Endothelial cell of umbilical vein (primary cell): Measurements from ENCODE around the gene GTF3C5. TPM values are rescaled to one million over a fixed set of nuclear protein-coding genes. Genes with fewer than 3 reads are reported as not detected.
A peak's percentile ranks its signal among the peaks of the same experiment; 100 is the strongest.

Experiments used
- BruUV-seq: library from RNA; stranded (reverse); fragments of 400-500 nt; replicated peaks from 2 replicates; lab custom pipeline; 2021; lab: Mats Ljungman, UMichigan
- CTCF ChIA-PET: fragments of 300-600, 350-600 bp; sonication (Branson Sonifier 250); formaldehyde crosslinking; loops from one replicate; lab custom pipeline; 2021; ENCODE audit warnings: antibody characterized with exemption, inconsistent platforms; lab: Charles Lee
- POLR2A ChIA-PET: fragments of 300-600, 350-600 bp; sonication (Branson Sonifier 250); formaldehyde crosslinking; loops from one replicate; lab custom pipeline; 2021; ENCODE audit warnings: antibody characterized with exemption, inconsistent platforms; lab: Charles Lee
- DNase-seq: peaks from one replicate; pipeline ENCODE4 v3.0.0-alpha.2; 2011; ENCODE audit warnings: low read depth, low spot score
- FAIRE-seq: peaks from 2 replicates; lab custom pipeline; 2011; peaks lifted over from hg19 to GRCh38; lab: Jason Lieb, UNC
- H2AFZ ChIP-seq: 2 replicates; pipeline ENCODE4 v1.6.0; 2012; ENCODE audit warnings: low read depth, low read length, control low read depth, inconsistent platforms
- H3K27ac ChIP-seq: 2 replicates; pipeline ENCODE4 v1.5.1; 2011; ENCODE audit warnings: low read depth, mild to moderate bottlenecking, control low read depth, low read length, moderate library complexity; ENCODE audit not compliant: insufficient read depth
- H3K27me3 ChIP-seq, 2 experiments: 2 replicates each; pipeline versions ENCODE4 v1.6.0 to v1.6.1; 2011; ENCODE audit warnings: low read length in 2 of 2, mixed read lengths in 1 of 2; ENCODE audit not compliant: control insufficient read depth in 2 of 2, insufficient read depth in 2 of 2
- H3K36me3 ChIP-seq, 2 experiments: 2 replicates in 1 of 2; 3 replicates in 1 of 2; pipeline ENCODE4 v1.5.1; 2011; ENCODE audit warnings: low read length in 2 of 2, mild to moderate bottlenecking in 1 of 2, moderate library complexity in 1 of 2; ENCODE audit not compliant: control insufficient read depth in 2 of 2, insufficient read depth in 2 of 2; ENCODE audit errors: extremely low read depth in 1 of 2
- H3K4me1 ChIP-seq: 3 replicates; pipeline ENCODE4 v1.5.1; 2011; ENCODE audit warnings: mild to moderate bottlenecking, low read length; ENCODE audit not compliant: control insufficient read depth, insufficient read depth; ENCODE audit errors: extremely low read depth
- H3K4me2 ChIP-seq: 2 replicates; pipeline ENCODE4 v1.6.1; 2011; ENCODE audit warnings: low read length, control low read depth, mixed read lengths; ENCODE audit not compliant: insufficient read depth
- H3K4me3 ChIP-seq, 3 experiments: fragments of 200-600 bp in 1 of 3; sonication (generic), shearing (Covaris generic) in 1 of 3; replicated peaks in 1 of 3; 2 replicates each; pipeline ENCODE4 v1.5.1; 2011 to 2016; ENCODE audit warnings: control low read depth in 3 of 3, low read length in 3 of 3, mild to moderate bottlenecking in 2 of 3, inconsistent platforms in 1 of 3, low read depth in 1 of 3, moderate library complexity in 1 of 3; ENCODE audit not compliant: insufficient read depth in 1 of 3
- H3K79me2 ChIP-seq: 2 replicates; pipeline ENCODE4 v1.6.0; 2012; ENCODE audit warnings: low read length, inconsistent platforms; ENCODE audit not compliant: control insufficient read depth, insufficient read depth
- H3K9ac ChIP-seq: replicated peaks from 2 replicates; pipeline ENCODE3; 2011; ENCODE audit warnings: low read length, control low read depth; ENCODE audit not compliant: insufficient read depth; ENCODE audit errors: extremely low read depth
- H3K9me1 ChIP-seq: replicated peaks from 3 replicates; pipeline ENCODE4 v1.6.0; 2011; ENCODE audit warnings: mild to moderate bottlenecking, low read length; ENCODE audit not compliant: control insufficient read depth, insufficient read depth; ENCODE audit errors: extremely low read depth
- H3K9me3 ChIP-seq: replicated peaks from 2 replicates; pipeline ENCODE4 v1.5.1; 2012; ENCODE audit warnings: low read length, inconsistent platforms; ENCODE audit not compliant: control insufficient read depth, insufficient read depth
- H4K20me1 ChIP-seq: replicated peaks from 2 replicates; pipeline ENCODE3; 2011; ENCODE audit warnings: mild to moderate bottlenecking, low read length; ENCODE audit not compliant: control insufficient read depth, insufficient read depth; ENCODE audit errors: extremely low read depth
- EZH2 ChIP-seq: IDR thresholded peaks from 2 replicates; pipeline ENCODE4 v1.6.1; 2012; ENCODE audit warnings: borderline replicate concordance, low read depth, mild to moderate bottlenecking, moderate library complexity, low read length, inconsistent platforms; ENCODE audit not compliant: severe bottlenecking
- FOS ChIP-seq: IDR thresholded peaks from 2 replicates; pipeline ENCODE4 v1.6.1; 2011; ENCODE audit warnings: mild to moderate bottlenecking, low read length, moderate library complexity, borderline replicate concordance; ENCODE audit not compliant: insufficient read depth
- GATA2 ChIP-seq: IDR thresholded peaks from 2 replicates; pipeline ENCODE4 v1.7.0; 2011; ENCODE audit warnings: low read depth, mild to moderate bottlenecking, moderate library complexity, mixed read lengths, low read length; ENCODE audit not compliant: insufficient read length, insufficient read depth
- JUN ChIP-seq: IDR thresholded peaks from 2 replicates; pipeline ENCODE4 v1.6.1; 2011; ENCODE audit warnings: borderline replicate concordance, low read depth; ENCODE audit not compliant: insufficient read length, insufficient read depth
- MYC ChIP-seq: IDR thresholded peaks from one replicate; pipeline ENCODE4 v1.6.1; 2011; ENCODE audit warnings: mild to moderate bottlenecking, low read depth, low read length
- POLR2A ChIP-seq: IDR thresholded peaks from 2 replicates; pipeline ENCODE4 v1.6.1; 2012; ENCODE audit warnings: low read depth, mild to moderate bottlenecking, control low read depth, low read length
- POLR2AphosphoS5 ChIP-seq: IDR thresholded peaks from 2 replicates; pipeline ENCODE4 v1.6.1; 2012; ENCODE audit warnings: low read depth, mild to moderate bottlenecking, control low read depth, low read length, moderate library complexity; ENCODE audit not compliant: insufficient read depth
- dilution Hi-C: fragments of 300-500 bp; cut with MboI; formaldehyde crosslinking; loops from one replicate; pipeline ENCODE4 v1.15.0; 2019; ENCODE audit warnings: low sequenced_read_pairs; ENCODE audit not compliant: extremely low pct_ligation_motif_present
- intact Hi-C: fragments of 100-400 bp; cut with micrococcal nuclease; formaldehyde crosslinking; loops from one replicate; pipeline ENCODE4 v1.10.0; 2022
- polyA plus RNA-seq, 4 experiments: library from polyadenylated mRNA; depleted of rRNA in 3 of 4; stranded (reverse) in 3 of 4; unstranded in 1 of 4; fragments of >200 nt; gene quantifications; 2 replicates each; pipeline versions ENCODE4 v1.2.1 to v1.2.3, GENCODE V29; 2011 to 2012; ENCODE audit warnings: missing spikeins in 1 of 4
- total RNA-seq: library from RNA; stranded (reverse); gene quantifications from 2 replicates; pipeline ENCODE4 v1.2.3, GENCODE V29; 2021
- TF ChIP-seq, protein P1 (sequence below): IDR thresholded peaks from 2 replicates; pipeline ENCODE4 v1.6.1; 2011; ENCODE audit not compliant: insufficient read depth, insufficient read length
- TF ChIP-seq, protein P2 (sequence below), 2 donors: IDR thresholded peaks; 1 replicate in 1 of 2; 2 replicates in 1 of 2; pipeline ENCODE4 v1.5.1; 2011; ENCODE audit warnings: low read length in 2 of 2, mild to moderate bottlenecking in 2 of 2, moderate library complexity in 2 of 2, control low read depth in 1 of 2, inconsistent platforms in 1 of 2, low read depth in 1 of 2; ENCODE audit not compliant: insufficient read depth in 1 of 2; ENCODE audit errors: extremely low read depth in 1 of 2

Gene GTF3C5
- total and polyA plus RNA-seq, 2 donors (not counting 3 experiments of a cell fraction or from before 2014, with no cell fraction given): 65.6 to 73.8 TPM

DNA sequence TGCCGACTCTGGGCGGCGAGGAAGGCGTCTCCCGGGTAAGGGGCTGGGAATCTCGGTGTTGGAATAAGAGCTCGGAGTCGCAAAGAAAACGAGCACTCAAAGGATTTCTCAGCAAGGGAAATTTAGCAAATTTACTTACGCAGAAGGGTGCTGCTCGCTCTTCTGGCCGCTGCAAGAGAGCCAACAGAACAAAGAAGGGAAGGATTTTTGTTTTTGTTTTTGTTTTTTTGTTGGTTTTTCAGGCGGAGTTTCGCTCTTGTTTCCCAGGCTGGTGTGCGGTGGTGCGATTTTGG is 279 bp downstream of the GTF3C5 start:
- no peaks in the 10 kb centered on the region for H3K9me3 ChIP-seq
- no TSS peak for BruUV-seq
- no peak for DNase-seq
- CTCF ChIA-PET: interaction anchor here (1.1 to 2.2 kb wide), 7 partner anchors 9 to 113 kb away, joined by 3 to 34 read pairs (median 4); partner anchors contain the start of gene GFI1B
- TF ChIP-seq FOS (no peak), GATA2 (no peak), EZH2 (no peak), MYC (no peak), POLR2AphosphoS5 (no peak), POLR2A (no peak), JUN (no peak)
- TF ChIP-seq, protein P1, sequence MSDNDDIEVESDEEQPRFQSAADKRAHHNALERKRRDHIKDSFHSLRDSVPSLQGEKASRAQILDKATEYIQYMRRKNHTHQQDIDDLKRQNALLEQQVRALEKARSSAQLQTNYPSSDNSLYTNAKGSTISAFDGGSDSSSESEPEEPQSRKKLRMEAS: no peak
- TF ChIP-seq, protein P2, sequence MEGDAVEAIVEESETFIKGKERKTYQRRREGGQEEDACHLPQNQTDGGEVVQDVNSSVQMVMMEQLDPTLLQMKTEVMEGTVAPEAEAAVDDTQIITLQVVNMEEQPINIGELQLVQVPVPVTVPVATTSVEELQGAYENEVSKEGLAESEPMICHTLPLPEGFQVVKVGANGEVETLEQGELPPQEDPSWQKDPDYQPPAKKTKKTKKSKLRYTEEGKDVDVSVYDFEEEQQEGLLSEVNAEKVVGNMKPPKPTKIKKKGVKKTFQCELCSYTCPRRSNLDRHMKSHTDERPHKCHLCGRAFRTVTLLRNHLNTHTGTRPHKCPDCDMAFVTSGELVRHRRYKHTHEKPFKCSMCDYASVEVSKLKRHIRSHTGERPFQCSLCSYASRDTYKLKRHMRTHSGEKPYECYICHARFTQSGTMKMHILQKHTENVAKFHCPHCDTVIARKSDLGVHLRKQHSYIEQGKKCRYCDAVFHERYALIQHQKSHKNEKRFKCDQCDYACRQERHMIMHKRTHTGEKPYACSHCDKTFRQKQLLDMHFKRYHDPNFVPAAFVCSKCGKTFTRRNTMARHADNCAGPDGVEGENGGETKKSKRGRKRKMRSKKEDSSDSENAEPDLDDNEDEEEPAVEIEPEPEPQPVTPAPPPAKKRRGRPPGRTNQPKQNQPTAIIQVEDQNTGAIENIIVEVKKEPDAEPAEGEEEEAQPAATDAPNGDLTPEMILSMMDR (IDR thresholded peaks at IDR 0.05; ENCODE audit: extremely low read depth in 1 of 2, insufficient read depth in 1 of 2, low read depth in 1 of 2, low read length in 2 of 2): no peak
- peaks cover 0 to 2% of the 10 kb centered on the region in 2 experiments for H3K36me3 ChIP-seq
- peak overlapping the region; percentile 94 for H3K9ac ChIP-seq
- H3K9me1 ChIP-seq: no peaks in the 10 kb centered on the region
- H3K27ac ChIP-seq: peak overlapping the region; percentile 69
- POLR2A ChIA-PET: interaction anchor here (0.6 to 1.2 kb wide), 2 partner anchors 35 to 208 kb away, joined by 4 to 6 read pairs; no protein-coding TSS in a partner anchor
- no peaks in the 10 kb centered on the region for H4K20me1 ChIP-seq
- peak overlapping the region; percentile 85 to 93 (median 92) for H3K4me3 ChIP-seq
- H3K4me1 ChIP-seq: peaks cover 8% of the 10 kb centered on the region
- intact Hi-C loops: no loop called here
- peaks cover 53% of the 10 kb centered on the region for H3K79me2 ChIP-seq
- H3K27me3 ChIP-seq: no peaks in the 10 kb centered on the region
- H3K4me2 ChIP-seq: peak overlapping the region; percentile 78
- peak overlapping the region; percentile 96 for H2AFZ ChIP-seq
- dilution Hi-C loops: no loop called here
- FAIRE-seq: no peak
